H9 (cell line): Measurements from ENCODE around the gene AIMP1. TPM values are rescaled to one million over a fixed set of nuclear protein-coding genes. Genes with fewer than 3 reads are reported as not detected.

Experiments used
- DNase-seq: peaks from one replicate; pipeline ENCODE4 v3.0.0-alpha.2; 2017
- H2AFZ ChIP-seq: one replicate; pipeline ENCODE4 v1.6.1; 2013; ENCODE audit warnings: mild to moderate bottlenecking, low read length, control low read depth, moderate library complexity
- H2AK5ac ChIP-seq: 2 replicates; pipeline ENCODE4 v1.6.1; 2013; ENCODE audit warnings: low read length, control low read depth, mixed read lengths; ENCODE audit not compliant: insufficient read length
- H2BK120ac ChIP-seq: one replicate; pipeline ENCODE4 v1.6.1; 2013; ENCODE audit warnings: low read depth, mild to moderate bottlenecking, low read length, control low read depth, inconsistent platforms; ENCODE audit not compliant: poor library complexity, severe bottlenecking
- H2BK12ac ChIP-seq: 2 replicates; pipeline ENCODE4 v1.6.1; 2013; ENCODE audit warnings: low read length, control low read depth, mixed read lengths, low read depth; ENCODE audit not compliant: insufficient read length
- H2BK15ac ChIP-seq: 2 replicates; pipeline ENCODE4 v1.6.1; 2013; ENCODE audit warnings: low read depth, low read length, control low read depth
- H2BK20ac ChIP-seq: one replicate; pipeline ENCODE4 v1.6.1; 2013; ENCODE audit warnings: low read depth, mild to moderate bottlenecking, low read length, control low read depth, inconsistent platforms; ENCODE audit not compliant: poor library complexity, severe bottlenecking
- H2BK5ac ChIP-seq: 2 replicates; pipeline ENCODE4 v1.6.1; 2013; ENCODE audit warnings: low read length, control low read depth, mixed read lengths; ENCODE audit not compliant: insufficient read length
- H3K14ac ChIP-seq: 2 replicates; pipeline ENCODE4 v1.6.1; 2013; ENCODE audit warnings: low read length, control low read depth; ENCODE audit not compliant: insufficient read depth
- H3K18ac ChIP-seq: 2 replicates; pipeline ENCODE4 v1.6.1; 2013; ENCODE audit warnings: low read depth, mild to moderate bottlenecking, mixed read lengths, low read length, control low read depth; ENCODE audit not compliant: insufficient read length
- H3K23ac ChIP-seq: 2 replicates; pipeline ENCODE4 v1.6.1; 2013; ENCODE audit warnings: low read length, control low read depth, mixed read lengths, low read depth; ENCODE audit not compliant: insufficient read length
- H3K23me2 ChIP-seq: 2 replicates; pipeline ENCODE4 v1.6.1; 2013; ENCODE audit warnings: low read depth, mild to moderate bottlenecking, mixed read lengths, low read length, control low read depth; ENCODE audit not compliant: insufficient read length, poor library complexity, severe bottlenecking
- H3K27ac ChIP-seq: 2 replicates; pipeline ENCODE4 v1.5.1; 2013; ENCODE audit warnings: low read length, control low read depth, mixed read lengths, low read depth; ENCODE audit not compliant: insufficient read length
- H3K27me3 ChIP-seq: 2 replicates; pipeline ENCODE4 v1.6.1; 2013; ENCODE audit warnings: low read length, control low read depth, inconsistent platforms; ENCODE audit not compliant: insufficient read depth
- H3K4ac ChIP-seq: 2 replicates; pipeline ENCODE4 v1.6.1; 2013; ENCODE audit warnings: low read depth, mild to moderate bottlenecking, control low read depth, inconsistent platforms, low read length, moderate library complexity
- H3K4me1 ChIP-seq: 2 replicates; pipeline ENCODE4 v1.6.1; 2013; ENCODE audit warnings: low read length, control low read depth, inconsistent platforms; ENCODE audit not compliant: insufficient read depth
- H3K4me2 ChIP-seq: 2 replicates; pipeline ENCODE4 v1.6.1; 2013; ENCODE audit warnings: low read length, control low read depth, mixed read lengths; ENCODE audit not compliant: insufficient read length, insufficient read depth
- H3K56ac ChIP-seq: 2 replicates; pipeline ENCODE4 v1.6.1; 2013; ENCODE audit warnings: low read depth, mild to moderate bottlenecking, mixed read lengths, low read length, control low read depth; ENCODE audit not compliant: insufficient read length
- H3K79me1 ChIP-seq: 2 replicates; pipeline ENCODE4 v1.6.1; 2013; ENCODE audit warnings: low read depth, mild to moderate bottlenecking, moderate library complexity, low read length, control low read depth, inconsistent platforms; ENCODE audit not compliant: insufficient read depth, poor library complexity, severe bottlenecking
- H3K79me2 ChIP-seq: 2 replicates; pipeline ENCODE4 v1.6.1; 2013; ENCODE audit warnings: low read length, control low read depth, inconsistent platforms; ENCODE audit not compliant: insufficient read depth
- H3K9ac ChIP-seq: 2 replicates; pipeline ENCODE4 v1.6.1; 2013; ENCODE audit warnings: low read length, control low read depth, mixed read lengths; ENCODE audit not compliant: insufficient read length; ENCODE audit errors: extremely low read depth
- H3K9me3 ChIP-seq: one replicate; pipeline ENCODE4 v1.6.1; 2013; ENCODE audit warnings: low read depth, low read length, inconsistent platforms; ENCODE audit not compliant: control insufficient read depth
- H3T11ph ChIP-seq: one replicate; pipeline ENCODE4 v1.6.1; 2013; ENCODE audit warnings: mild to moderate bottlenecking, low read length, control low read depth, inconsistent platforms
- H4K20me1 ChIP-seq: one replicate; pipeline ENCODE4 v1.6.1; 2013; ENCODE audit not compliant: control insufficient read depth, insufficient read length, insufficient read depth
- H4K5ac ChIP-seq: 2 replicates; pipeline ENCODE4 v1.6.1; 2013; ENCODE audit warnings: low read depth, mild to moderate bottlenecking, mixed read lengths, low read length, control low read depth; ENCODE audit not compliant: insufficient read length
- H4K8ac ChIP-seq: replicated peaks from 2 replicates; pipeline ENCODE4 v1.6.1; 2013; ENCODE audit warnings: low read length, control low read depth, mixed read lengths, low read depth; ENCODE audit not compliant: insufficient read length
- H4K91ac ChIP-seq: 2 replicates; pipeline ENCODE4 v1.6.1; 2013; ENCODE audit warnings: low read depth, mild to moderate bottlenecking, moderate library complexity, mixed read lengths, low read length, control low read depth; ENCODE audit not compliant: insufficient read length
- H3K27ac Mint-ChIP-seq, 3 experiments: 2 replicates in 2 of 3; 3 replicates in 1 of 3; pipeline ENCODE4 v1.8.0; 2020 to 2021; ENCODE audit warnings: mixed read lengths in 3 of 3, mild to moderate bottlenecking in 1 of 3, moderate library complexity in 1 of 3
- H3K27me3 Mint-ChIP-seq: 2 replicates; pipeline ENCODE4 v1.8.0; 2021; ENCODE audit warnings: low read depth, mild to moderate bottlenecking, moderate library complexity, mixed read lengths
- H3K36me3 Mint-ChIP-seq, 3 experiments: 2 replicates in 2 of 3; 3 replicates in 1 of 3; pipeline ENCODE4 v1.8.0; 2020 to 2021; ENCODE audit warnings: low read depth in 3 of 3, mixed read lengths in 3 of 3; ENCODE audit not compliant: insufficient read depth in 1 of 3
- H3K4me1 Mint-ChIP-seq, 2 experiments: 2 replicates each; pipeline ENCODE4 v1.8.0; 2020; ENCODE audit warnings: mixed read lengths in 2 of 2
- H3K4me3 Mint-ChIP-seq, 2 experiments: 2 replicates in 1 of 2; 3 replicates in 1 of 2; pipeline ENCODE4 v1.8.0; 2020 to 2021; ENCODE audit warnings: mild to moderate bottlenecking in 2 of 2, mixed read lengths in 2 of 2, moderate library complexity in 1 of 2
- H3K9me3 Mint-ChIP-seq, 2 experiments: 2 replicates in 1 of 2; 3 replicates in 1 of 2; pipeline ENCODE4 v1.8.0; 2020; ENCODE audit warnings: mild to moderate bottlenecking in 2 of 2, mixed read lengths in 2 of 2, moderate library complexity in 1 of 2
- WGBS: extraction: QIAGEN DNeasy Blood & Tissue Kit; methylation state at CpG from one replicate; pipeline ENCODE4 v1.1.7; 2013; ENCODE audit warnings: missing lambda C conversion rate, low lambda C conversion rate, mixed read lengths; ENCODE audit not compliant: insufficient read length; ENCODE audit errors: extremely low coverage; 5-methylcytosine and 5-hydroxymethylcytosine counted together
- total RNA-seq: library from RNA; stranded (reverse); gene quantifications from 2 replicates; pipeline ENCODE4 v1.2.1, GENCODE V29; 2021
- TF ChIP-seq, protein P1 (sequence below): fragments of 200-600 bp; sonication (generic); conservative IDR thresholded peaks from 3 replicates; pipeline ENCODE4 v1.8.0; 2021; ENCODE audit warnings: antibody characterized with exemption, mild to moderate bottlenecking

Gene AIMP1
- total RNA-seq, 1 experiment from 2014 or later = 36.8 TPM

DNA sequence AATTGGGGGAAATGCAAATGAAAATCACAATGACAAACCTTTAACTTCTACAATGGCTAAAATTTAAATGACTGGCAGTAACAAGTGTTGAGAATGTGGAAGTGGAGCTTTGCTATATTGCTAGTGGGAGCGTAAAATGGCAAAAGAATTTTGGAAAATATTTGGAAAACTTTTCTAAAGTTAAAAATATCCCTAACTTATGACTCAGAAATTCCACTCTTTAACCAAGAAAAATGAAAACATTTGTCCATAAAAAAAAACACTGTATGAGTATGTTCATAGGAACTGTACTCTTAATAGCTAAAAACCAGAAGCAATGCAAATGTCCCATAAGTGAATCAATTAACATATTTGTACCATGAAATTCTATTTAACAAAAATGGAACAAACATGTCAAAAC is 4.0 kb upstream of the AIMP1 start:
- no peaks in the 10 kb centered on the region for H3K27me3 ChIP-seq
- no peak for DNase-seq
- no peak overlapping the region for H3K9ac ChIP-seq
- peaks cover 4 to 8% of the 10 kb centered on the region in 2 experiments for H3K4me1 Mint-ChIP-seq
- no peaks in the 10 kb centered on the region for H3K4me1 ChIP-seq
- no peaks in the 10 kb centered on the region for H3K9me3 ChIP-seq
- no peak overlapping the region for H3K23ac ChIP-seq
- no peaks in the 10 kb centered on the region for H4K20me1 ChIP-seq
- H3K56ac ChIP-seq = no peak overlapping the region
- no peak overlapping the region for H2AK5ac ChIP-seq
- no peak overlapping the region for H3K27ac ChIP-seq
- no peak overlapping the region for H3K4ac ChIP-seq
- no peak overlapping the region for H3K14ac ChIP-seq
- H3K27me3 Mint-ChIP-seq = no peaks in the 10 kb centered on the region
- TF ChIP-seq, protein P1, sequence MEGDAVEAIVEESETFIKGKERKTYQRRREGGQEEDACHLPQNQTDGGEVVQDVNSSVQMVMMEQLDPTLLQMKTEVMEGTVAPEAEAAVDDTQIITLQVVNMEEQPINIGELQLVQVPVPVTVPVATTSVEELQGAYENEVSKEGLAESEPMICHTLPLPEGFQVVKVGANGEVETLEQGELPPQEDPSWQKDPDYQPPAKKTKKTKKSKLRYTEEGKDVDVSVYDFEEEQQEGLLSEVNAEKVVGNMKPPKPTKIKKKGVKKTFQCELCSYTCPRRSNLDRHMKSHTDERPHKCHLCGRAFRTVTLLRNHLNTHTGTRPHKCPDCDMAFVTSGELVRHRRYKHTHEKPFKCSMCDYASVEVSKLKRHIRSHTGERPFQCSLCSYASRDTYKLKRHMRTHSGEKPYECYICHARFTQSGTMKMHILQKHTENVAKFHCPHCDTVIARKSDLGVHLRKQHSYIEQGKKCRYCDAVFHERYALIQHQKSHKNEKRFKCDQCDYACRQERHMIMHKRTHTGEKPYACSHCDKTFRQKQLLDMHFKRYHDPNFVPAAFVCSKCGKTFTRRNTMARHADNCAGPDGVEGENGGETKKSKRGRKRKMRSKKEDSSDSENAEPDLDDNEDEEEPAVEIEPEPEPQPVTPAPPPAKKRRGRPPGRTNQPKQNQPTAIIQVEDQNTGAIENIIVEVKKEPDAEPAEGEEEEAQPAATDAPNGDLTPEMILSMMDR = no peak
- H3K4me2 ChIP-seq = no peak overlapping the region
- no peak overlapping the region for H4K5ac ChIP-seq
- no peak overlapping the region for H2AFZ ChIP-seq
- H4K8ac ChIP-seq = no peak overlapping the region
- H4K91ac ChIP-seq = no peak overlapping the region
- no peak overlapping the region for H2BK5ac ChIP-seq
- WGBS = no CpG with 5 or more reads among the region's 1 CpG
- no peak overlapping the region for H2BK120ac ChIP-seq
- no peak overlapping the region for H3T11ph ChIP-seq
- H3K9me3 Mint-ChIP-seq = no peaks in the 10 kb centered on the region
- H3K79me1 ChIP-seq = peaks cover 3% of the 10 kb centered on the region
- H3K18ac ChIP-seq = no peak overlapping the region
- H2BK20ac ChIP-seq = no peak overlapping the region
- H2BK15ac ChIP-seq = no peak overlapping the region
- H2BK12ac ChIP-seq = no peak overlapping the region
- H3K27ac Mint-ChIP-seq = no peak overlapping the region
- H3K23me2 ChIP-seq = peaks cover 5% of the 10 kb centered on the region
- H3K36me3 Mint-ChIP-seq = peaks cover 0 to 3% (median 0%) of the 10 kb centered on the region in 3 experiments; a peak in 2 of 7 replicates
- peaks cover 8% of the 10 kb centered on the region; the same call in 1 of the 2 replicates for H3K79me2 ChIP-seq
- no peak overlapping the region for H3K4me3 Mint-ChIP-seq
